GM19372 (cell line): Measurements from ENCODE around the gene GDPD5.
"Not testable (repeated sequence)": the region's sequence is repeated elsewhere in the genome, so short reads cannot be mapped to it uniquely, and the experiment has no call there.

Experiments used
- ATAC-seq: cut with Tn5 transposase; IDR thresholded peaks from one replicate; pipeline ENCODE4 v1.9.1; 2021; ENCODE audit warnings: mild to moderate bottlenecking, low read depth, moderate library complexity; ENCODE audit not compliant: unreplicated experiment

The GDPD5 gene

GRCh38 chr11:75431533-75432525, 93.9 kb downstream of the GDPD5 start:
- no peak for ATAC-seq

- ATAC-seq, result no peak
Measured at GRCh38 chr11:75430714-75431532, 94.8 kb downstream of the GDPD5 start.

- ATAC-seq, result no peak
Measured at GRCh38 chr11:75429902-75430713, 95.6 kb downstream of the GDPD5 start.

GRCh38 chr11:75429641-75429901, 96.2 kb downstream of the GDPD5 start:
- no peak for ATAC-seq

GRCh38 chr11:75428989-75429640, 96.6 kb downstream of the GDPD5 start:
- ATAC-seq, result no peak

GRCh38 chr11:75428281-75428724, 97.4 kb downstream of the GDPD5 start:
- no peak for ATAC-seq

GRCh38 chr11:75427181-75427580, 98.6 kb downstream of the GDPD5 start:
- ATAC-seq, result no peak

- ATAC-seq, result no peak
Measured at GRCh38 chr11:75426720-75427086, 99.0 kb downstream of the GDPD5 start.

- no peak for ATAC-seq
Measured at GRCh38 chr11:75425422-75425821, 100.3 kb downstream of the GDPD5 start.

GRCh38 chr11:75424396-75424795, 101.3 kb downstream of the GDPD5 start:
- no peak for ATAC-seq

- ATAC-seq, result no peak
Measured at GRCh38 chr11:75423721-75424120, 102.0 kb downstream of the GDPD5 start.

GRCh38 chr11:75422248-75423231, 103.2 kb downstream of the GDPD5 start:
- ATAC-seq, result no peak

GRCh38 chr11:75421902-75422247, 103.9 kb downstream of the GDPD5 start:
- no peak for ATAC-seq

GRCh38 chr11:75421035-75421602, 104.6 kb downstream of the GDPD5 start:
- ATAC-seq, result no peak

GRCh38 chr11:75420224-75421034, 105.3 kb downstream of the GDPD5 start:
- ATAC-seq, result no peak

- no peak for ATAC-seq
Measured at GRCh38 chr11:75413864-75414263, 111.9 kb downstream of the GDPD5 start.

- ATAC-seq, result not testable (repeated sequence)
Measured at GRCh38 chr11:75413146-75413545, 112.6 kb downstream of the GDPD5 start.

GRCh38 chr11:75409971-75410370, 115.8 kb downstream of the GDPD5 start:
- not testable (repeated sequence) for ATAC-seq
